Skeletal muscle satellite cell (primary cell): ENCODE measurements around the gene IRAK1. TPM values are rescaled to one million over a fixed set of nuclear protein-coding genes. Genes with fewer than 3 reads are reported as not detected.

Experiments
- H3K27me3 ChIP-seq: 2 replicates; pipeline ENCODE4 v1.7.0; 2013; ENCODE audit warnings: low read length; ENCODE audit not compliant: control insufficient read depth, insufficient read depth
- H3K36me3 ChIP-seq: 2 replicates; pipeline ENCODE4 v1.7.0; 2013; ENCODE audit warnings: mild to moderate bottlenecking, control low read depth, low read length; ENCODE audit not compliant: insufficient read depth
- H3K4me1 ChIP-seq: 2 replicates; pipeline ENCODE4 v1.7.0; 2013; ENCODE audit warnings: low read length; ENCODE audit not compliant: control insufficient read depth, insufficient read depth
- H3K4me2 ChIP-seq: 2 replicates; pipeline ENCODE4 v1.7.0; 2013; ENCODE audit warnings: mild to moderate bottlenecking, low read length
- H3K4me3 ChIP-seq: 2 replicates; pipeline ENCODE4 v1.7.0; 2013; ENCODE audit warnings: low read length
- H3K9ac ChIP-seq: 2 replicates; pipeline ENCODE4 v1.7.0; 2013; ENCODE audit warnings: mild to moderate bottlenecking, low read depth, low read length, moderate library complexity
- H3K9me3 ChIP-seq: replicated peaks from 2 replicates; pipeline ENCODE4 v1.7.0; 2013; ENCODE audit warnings: mild to moderate bottlenecking, control low read depth, low read length
- total RNA-seq: library from RNA; depleted of rRNA; stranded (reverse); fragments of >200 nt; gene quantifications from 2 replicates; pipeline ENCODE4 v1.2.3, GENCODE V29; 2012; rRNA removed

The IRAK1 gene
- 60.3 and 68.2 TPM in 2 replicates for total RNA-seq

DNA sequence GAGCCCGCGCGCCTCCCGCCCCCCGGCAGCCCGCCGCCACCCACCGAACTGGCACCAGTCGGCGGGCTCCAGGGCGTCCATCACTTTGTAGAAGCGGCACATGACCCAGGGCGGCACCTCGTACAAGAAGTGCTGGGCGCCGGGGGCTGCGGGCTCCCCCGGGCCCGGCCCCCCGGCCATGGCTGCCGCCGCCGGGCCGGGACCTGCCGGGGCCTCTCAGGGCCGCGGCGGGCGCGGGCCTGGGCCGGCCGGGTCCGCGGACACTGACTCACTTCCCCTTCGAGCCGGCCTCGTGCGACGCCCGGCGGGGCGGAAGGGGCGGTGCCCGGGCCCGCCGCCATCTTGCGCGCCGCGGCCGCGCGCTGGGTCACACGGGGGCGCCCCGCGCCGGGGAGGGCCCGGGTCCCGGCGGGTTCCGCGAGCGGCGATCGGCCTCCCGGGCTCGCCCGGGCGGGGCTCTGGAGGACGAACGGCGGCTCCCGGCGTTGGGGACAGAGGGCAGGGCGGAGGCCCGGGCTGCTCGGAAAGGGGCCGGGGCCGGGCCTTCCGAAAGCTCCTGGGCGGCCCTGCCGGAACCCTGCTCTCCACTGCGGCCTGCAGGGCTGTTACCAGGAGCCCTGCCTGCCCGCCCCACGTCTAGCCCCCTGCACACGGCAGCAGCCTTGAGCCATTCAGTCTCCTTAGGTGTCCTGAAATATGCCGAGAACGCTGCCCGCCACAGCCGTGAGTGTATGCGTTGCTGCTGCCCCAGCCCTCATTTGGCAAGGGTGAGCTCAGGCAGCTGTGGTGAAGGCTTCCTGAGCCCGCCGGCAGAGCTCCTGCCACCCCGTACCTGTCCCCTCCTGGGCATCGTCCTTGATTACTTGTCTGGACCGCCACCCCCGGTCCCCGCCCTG, at the start of gene IRAK1:
IRAK1 (minus strand) TSS at position 270 of the 896 bp plus-strand sequence; CDS start at position 180, 90 bp downstream.
- Histone ChIP-seq H3K4me3 (peak within 1 kb of the TSS; percentile 83), H3K9me3 (no peaks in the 10 kb centered on the region)

GRCh38 chrX:154068560-154068959, 48.9 kb upstream of the IRAK1 start:
- peaks cover 3% of the 10 kb centered on the region for H3K27me3 ChIP-seq
- no peak overlapping the region for H3K9ac ChIP-seq
- H3K4me1 ChIP-seq = peaks cover 8% of the 10 kb centered on the region
- no peaks in the 10 kb centered on the region for H3K36me3 ChIP-seq
- H3K4me3 ChIP-seq = no peak overlapping the region
- H3K4me2 ChIP-seq = no peak overlapping the region
- H3K9me3 ChIP-seq = no peaks in the 10 kb centered on the region

More for the DNA sequence above, at the start of gene IRAK1:
- peaks cover 36% of the 10 kb centered on the region for H3K36me3 ChIP-seq
- H3K4me2 ChIP-seq = peak within 1 kb of the TSS; percentile 98
- H3K4me1 ChIP-seq = peaks cover 32% of the 10 kb centered on the region
- no peaks in the 10 kb centered on the region for H3K27me3 ChIP-seq
- H3K9ac ChIP-seq = peak within 1 kb of the TSS; percentile 90

GRCh38 chrX:154064637-154065435, 45.1 kb upstream of the IRAK1 start:
- no peak overlapping the region for H3K4me3 ChIP-seq
- no peak overlapping the region for H3K9ac ChIP-seq
- H3K27me3 ChIP-seq = peaks cover 3% of the 10 kb centered on the region
- no peaks in the 10 kb centered on the region for H3K9me3 ChIP-seq
- H3K4me2 ChIP-seq = no peak overlapping the region
- peaks cover 15% of the 10 kb centered on the region for H3K4me1 ChIP-seq
- H3K36me3 ChIP-seq = no peaks in the 10 kb centered on the region

GRCh38 chrX:154063234-154063633, 43.5 kb upstream of the IRAK1 start:
- Histone ChIP-seq H3K9ac (no peak overlapping the region), H3K9me3 (no peaks in the 10 kb centered on the region), H3K4me2 (no peak overlapping the region), H3K36me3 (peaks cover 3% of the 10 kb centered on the region), H3K4me3 (no peak overlapping the region), H3K4me1 (peaks cover 31% of the 10 kb centered on the region), H3K27me3 (peaks cover under 1% of the 10 kb centered on the region)

GRCh38 chrX:154061801-154062200, 42.1 kb upstream of the IRAK1 start:
- Histone ChIP-seq H3K36me3 (peaks cover 4% of the 10 kb centered on the region), H3K4me1 (peaks cover 38% of the 10 kb centered on the region), H3K9me3 (no peaks in the 10 kb centered on the region), H3K4me2 (no peak overlapping the region), H3K4me3 (no peak overlapping the region), H3K27me3 (no peaks in the 10 kb centered on the region), H3K9ac (no peak overlapping the region)

GRCh38 chrX:154059729-154060245, 40.1 kb upstream of the IRAK1 start:
- peaks cover 38% of the 10 kb centered on the region for H3K4me1 ChIP-seq

DNA sequence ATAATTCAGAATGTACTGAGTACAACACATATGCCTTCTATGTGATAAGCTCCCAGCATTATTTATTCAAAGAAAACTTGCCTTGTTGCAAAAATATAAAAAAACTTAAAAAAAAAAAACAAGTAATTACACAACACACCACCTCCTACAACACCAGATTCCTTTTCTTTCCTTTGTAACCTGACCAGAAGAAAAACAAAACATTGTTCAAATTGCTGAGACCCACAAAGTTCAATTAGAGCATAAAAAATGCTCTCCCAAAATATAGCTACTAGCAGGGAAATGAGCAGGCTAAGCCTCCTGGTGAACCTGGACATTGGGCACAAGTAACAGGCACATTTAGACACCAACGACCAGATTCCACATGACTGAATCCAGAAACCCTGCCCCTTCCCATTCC, 39.5 kb upstream of the IRAK1 start:
- Histone ChIP-seq H3K36me3 (peaks cover 4% of the 10 kb centered on the region), H3K4me1 (peaks cover 38% of the 10 kb centered on the region), H3K9ac (no peak overlapping the region), H3K4me3 (no peak overlapping the region), H3K27me3 (no peaks in the 10 kb centered on the region), H3K4me2 (peak overlapping the region; percentile 22), H3K9me3 (no peaks in the 10 kb centered on the region)

More at GRCh38 chrX:154059729-154060245, 40.1 kb upstream of the IRAK1 start:
- no peaks in the 10 kb centered on the region for H3K27me3 ChIP-seq
- H3K36me3 ChIP-seq = peaks cover 4% of the 10 kb centered on the region
- H3K4me3 ChIP-seq = no peak overlapping the region
- no peaks in the 10 kb centered on the region for H3K9me3 ChIP-seq
- peak overlapping the region; percentile 22 for H3K4me2 ChIP-seq
- peak overlapping the region; percentile 11 for H3K9ac ChIP-seq

DNA sequence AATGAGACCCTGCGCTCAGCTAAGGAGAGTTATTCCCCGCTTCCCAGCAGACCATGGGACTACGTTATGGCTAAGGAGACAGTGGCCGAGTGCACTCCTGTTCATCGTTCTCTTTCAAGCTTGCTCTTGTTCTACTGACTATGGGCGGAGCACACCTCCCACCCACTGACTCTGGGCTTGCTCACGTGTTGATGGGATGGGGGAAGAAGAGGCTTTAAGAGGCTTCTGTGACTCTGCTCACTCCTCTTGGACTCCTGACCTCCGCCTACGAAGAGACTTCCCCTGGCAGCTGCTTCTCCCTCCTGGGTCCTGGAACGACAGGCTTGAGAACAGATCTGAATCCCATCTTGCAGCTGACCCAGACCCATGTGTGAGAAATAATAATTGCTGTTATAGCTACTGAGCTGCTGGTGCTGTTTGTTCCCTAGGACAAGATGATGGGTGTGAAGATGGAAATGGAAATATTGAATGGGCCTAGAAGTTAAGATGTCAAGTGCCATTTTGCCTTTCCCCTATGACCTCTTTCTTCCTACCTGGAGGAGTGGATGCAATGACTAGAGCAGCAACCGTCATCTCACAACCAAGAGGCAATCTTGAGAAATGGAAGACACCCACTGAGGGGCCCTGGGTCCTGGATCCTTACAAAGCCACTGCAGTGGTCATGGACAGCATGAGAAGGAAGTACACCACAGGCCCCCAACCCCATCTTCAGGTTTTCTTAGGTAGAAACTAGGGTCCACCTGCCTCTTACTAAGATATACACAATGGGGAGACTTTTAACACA, 38.7 kb upstream of the IRAK1 start:
- Histone ChIP-seq H3K4me1 (peaks cover 38% of the 10 kb centered on the region), H3K9ac (no peak overlapping the region), H3K4me2 (no peak overlapping the region), H3K36me3 (peaks cover 4% of the 10 kb centered on the region), H3K9me3 (no peaks in the 10 kb centered on the region), H3K4me3 (no peak overlapping the region), H3K27me3 (no peaks in the 10 kb centered on the region)

- no peaks in the 10 kb centered on the region for H3K9me3 ChIP-seq
- H3K4me1 ChIP-seq = peaks cover 38% of the 10 kb centered on the region
- no peaks in the 10 kb centered on the region for H3K27me3 ChIP-seq
- no peak overlapping the region for H3K9ac ChIP-seq
- no peak overlapping the region for H3K4me2 ChIP-seq
- peaks cover 4% of the 10 kb centered on the region for H3K36me3 ChIP-seq
- no peak overlapping the region for H3K4me3 ChIP-seq
Observed at GRCh38 chrX:154057791-154058190, 38.1 kb upstream of the IRAK1 start.

- Histone ChIP-seq H3K36me3 (peaks cover 4% of the 10 kb centered on the region), H3K4me1 (peaks cover 38% of the 10 kb centered on the region), H3K9ac (no peak overlapping the region), H3K4me2 (no peak overlapping the region), H3K4me3 (no peak overlapping the region), H3K27me3 (no peaks in the 10 kb centered on the region), H3K9me3 (no peaks in the 10 kb centered on the region)
Observed at GRCh38 chrX:154056770-154057241, 37.1 kb upstream of the IRAK1 start.
